ENCODE measurements around the gene RUFY1. TPM values are rescaled to one million over a fixed set of nuclear protein-coding genes. Genes with fewer than 3 reads are reported as not detected.
"Not testable (repeated sequence)": the region's sequence is repeated elsewhere in the genome, so short reads cannot be mapped to it uniquely, and the experiment has no call there.

RUFY1 gene, protein sequence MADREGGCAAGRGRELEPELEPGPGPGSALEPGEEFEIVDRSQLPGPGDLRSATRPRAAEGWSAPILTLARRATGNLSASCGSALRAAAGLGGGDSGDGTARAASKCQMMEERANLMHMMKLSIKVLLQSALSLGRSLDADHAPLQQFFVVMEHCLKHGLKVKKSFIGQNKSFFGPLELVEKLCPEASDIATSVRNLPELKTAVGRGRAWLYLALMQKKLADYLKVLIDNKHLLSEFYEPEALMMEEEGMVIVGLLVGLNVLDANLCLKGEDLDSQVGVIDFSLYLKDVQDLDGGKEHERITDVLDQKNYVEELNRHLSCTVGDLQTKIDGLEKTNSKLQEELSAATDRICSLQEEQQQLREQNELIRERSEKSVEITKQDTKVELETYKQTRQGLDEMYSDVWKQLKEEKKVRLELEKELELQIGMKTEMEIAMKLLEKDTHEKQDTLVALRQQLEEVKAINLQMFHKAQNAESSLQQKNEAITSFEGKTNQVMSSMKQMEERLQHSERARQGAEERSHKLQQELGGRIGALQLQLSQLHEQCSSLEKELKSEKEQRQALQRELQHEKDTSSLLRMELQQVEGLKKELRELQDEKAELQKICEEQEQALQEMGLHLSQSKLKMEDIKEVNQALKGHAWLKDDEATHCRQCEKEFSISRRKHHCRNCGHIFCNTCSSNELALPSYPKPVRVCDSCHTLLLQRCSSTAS
- 10 to 100 TPM; 37.7 to 98.5 (median 52.7) TPM for total RNA-seq

DNA sequence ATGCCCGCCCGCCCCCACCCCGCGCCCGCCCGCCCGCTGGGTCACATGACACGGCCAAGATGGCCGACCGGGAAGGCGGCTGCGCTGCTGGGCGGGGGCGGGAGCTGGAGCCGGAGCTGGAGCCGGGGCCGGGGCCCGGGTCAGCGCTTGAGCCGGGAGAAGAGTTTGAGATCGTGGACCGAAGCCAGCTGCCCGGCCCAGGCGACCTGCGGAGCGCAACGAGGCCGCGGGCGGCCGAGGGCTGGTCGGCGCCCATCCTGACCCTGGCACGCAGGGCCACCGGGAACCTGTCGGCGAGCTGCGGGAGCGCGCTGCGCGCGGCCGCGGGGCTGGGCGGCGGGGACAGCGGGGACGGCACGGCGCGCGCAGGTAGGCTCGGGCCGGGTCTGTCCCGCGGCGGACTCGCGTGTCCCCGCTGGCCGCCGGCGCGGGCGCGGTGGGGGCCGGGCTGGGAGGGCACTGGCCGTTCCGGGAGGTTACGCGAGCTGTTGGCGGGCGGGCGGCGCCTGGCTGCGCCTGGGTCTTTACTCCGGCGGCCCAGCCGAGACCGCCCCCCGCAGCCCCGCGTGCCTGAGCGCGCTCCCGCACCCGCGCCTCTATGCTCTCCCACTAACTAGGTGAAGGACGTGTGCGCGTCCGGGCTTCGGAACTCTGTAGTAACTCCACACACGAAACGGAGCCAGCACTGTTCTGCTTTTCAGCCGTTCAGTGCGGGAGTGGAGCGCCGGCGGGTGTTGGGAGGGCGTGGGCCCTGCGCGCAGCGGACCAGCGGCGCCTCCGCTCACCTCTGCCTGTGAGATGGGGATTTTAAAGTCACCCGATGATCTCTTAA lies at the start of gene RUFY1:
Gene RUFY1 (plus strand): TSS at position 44 of the 832 bp plus-strand sequence. CDS start 16 bp downstream, at position 60.
- Histone ChIP-seq H3K4me3 (peak within 1 kb of the TSS; percentile 82 to 94 (median 90)), H3K36me3 (no peaks in the 10 kb centered on the region), H3K27me3 (no peaks in the 10 kb centered on the region), H3K9me3 (no peaks in the 10 kb centered on the region), H3K4me1 (peaks cover 5 to 43% (median 15%) of the 10 kb centered on the region in 4 donors), H3K27ac (peak within 1 kb of the TSS; percentile 89 to 99 (median 98))
- WGBS, 2 donors (ENCODE audit: low coverage in 1 of 2): 1% methylated on average over 27 of the region's 109 CpGs; no CpG with 5 or more reads in 1 of the 2 donors
- DNase-seq: peak; percentile 87
- peak; percentile 91 to 95 (median 95) for TF ChIP-seq POLR2AphosphoS5 (IDR thresholded peaks at IDR 0.05)
- TF ChIP-seq, protein P1, sequence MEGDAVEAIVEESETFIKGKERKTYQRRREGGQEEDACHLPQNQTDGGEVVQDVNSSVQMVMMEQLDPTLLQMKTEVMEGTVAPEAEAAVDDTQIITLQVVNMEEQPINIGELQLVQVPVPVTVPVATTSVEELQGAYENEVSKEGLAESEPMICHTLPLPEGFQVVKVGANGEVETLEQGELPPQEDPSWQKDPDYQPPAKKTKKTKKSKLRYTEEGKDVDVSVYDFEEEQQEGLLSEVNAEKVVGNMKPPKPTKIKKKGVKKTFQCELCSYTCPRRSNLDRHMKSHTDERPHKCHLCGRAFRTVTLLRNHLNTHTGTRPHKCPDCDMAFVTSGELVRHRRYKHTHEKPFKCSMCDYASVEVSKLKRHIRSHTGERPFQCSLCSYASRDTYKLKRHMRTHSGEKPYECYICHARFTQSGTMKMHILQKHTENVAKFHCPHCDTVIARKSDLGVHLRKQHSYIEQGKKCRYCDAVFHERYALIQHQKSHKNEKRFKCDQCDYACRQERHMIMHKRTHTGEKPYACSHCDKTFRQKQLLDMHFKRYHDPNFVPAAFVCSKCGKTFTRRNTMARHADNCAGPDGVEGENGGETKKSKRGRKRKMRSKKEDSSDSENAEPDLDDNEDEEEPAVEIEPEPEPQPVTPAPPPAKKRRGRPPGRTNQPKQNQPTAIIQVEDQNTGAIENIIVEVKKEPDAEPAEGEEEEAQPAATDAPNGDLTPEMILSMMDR (IDR thresholded peaks at IDR 0.05): peak in 1 of 5 experiments; percentile 20
- no peak for TF ChIP-seq EP300 (IDR thresholded peaks at IDR 0.05; ENCODE audit: low read depth)
- peak; percentile 86 for TF ChIP-seq POLR2A (IDR thresholded peaks at IDR 0.05)
- intact Hi-C loops (cut with DNase I; ENCODE audit: low total_unique reads) (no loop called here), in situ Hi-C loops (cut with MboI; ENCODE audit: low pct_ligation_motif_present in 1 of 4, low pct_unique_long_range_greater_than_20kb in 1 of 4, low sequenced_read_pairs in 3 of 4) (no loop called here)

GRCh38 chr5:179501997-179502396 lies 48.4 kb upstream of the RUFY1 start:
- in situ Hi-C loops (cut with MboI; ENCODE audit: low pct_ligation_motif_present in 1 of 4, low pct_unique_long_range_greater_than_20kb in 1 of 4, low sequenced_read_pairs in 3 of 4); H3K27ac ChIP-seq: not testable (repeated sequence)
- WGBS, 2 donors (ENCODE audit: low coverage in 1 of 2): no CpG with 5 or more reads among the region's 11 CpGs

GRCh38 chr5:179502420-179502819 lies 47.9 kb upstream of the RUFY1 start:
- H3K4me1 ChIP-seq; DNase-seq; H3K9me3 ChIP-seq; H3K27me3 ChIP-seq; in situ Hi-C loops (cut with MboI; ENCODE audit: low pct_ligation_motif_present in 1 of 4, low pct_unique_long_range_greater_than_20kb in 1 of 4, low sequenced_read_pairs in 3 of 4); H3K36me3 ChIP-seq; intact Hi-C loops (cut with DNase I; ENCODE audit: low total_unique reads); H3K27ac ChIP-seq; H3K4me3 ChIP-seq: not testable (repeated sequence)
- 93 to 96% methylated on average over 3 to 4 of the region's 8 CpGs for WGBS, 2 donors (ENCODE audit: low coverage in 1 of 2)

More at GRCh38 chr5:179501997-179502396, 48.4 kb upstream of the RUFY1 start:
- DNase-seq; intact Hi-C loops (cut with DNase I; ENCODE audit: low total_unique reads); H3K4me1 ChIP-seq; H3K9me3 ChIP-seq; H3K27me3 ChIP-seq; H3K4me3 ChIP-seq; H3K36me3 ChIP-seq: not testable (repeated sequence)

- no peak for DNase-seq
- Histone ChIP-seq H3K36me3 (no peaks in the 10 kb centered on the region), H3K4me3 (no peak overlapping the region), H3K4me1 (no peaks in the 10 kb centered on the region), H3K27ac (no peak overlapping the region), H3K9me3 (no peaks in the 10 kb centered on the region), H3K27me3 (no peaks in the 10 kb centered on the region)
- TF ChIP-seq POLR2A (IDR thresholded peaks at IDR 0.05) (no peak), POLR2AphosphoS5 (IDR thresholded peaks at IDR 0.05) (no peak), EP300 (IDR thresholded peaks at IDR 0.05; ENCODE audit: low read depth) (no peak)
- TF ChIP-seq, protein P1 (IDR thresholded peaks at IDR 0.05): no peak
- intact Hi-C loops (cut with DNase I; ENCODE audit: low total_unique reads) (no loop called here), in situ Hi-C loops (cut with MboI; ENCODE audit: low pct_ligation_motif_present in 1 of 4, low pct_unique_long_range_greater_than_20kb in 1 of 4, low sequenced_read_pairs in 3 of 4) (no loop called here)
- 50 to 58% methylated on average over 2 to 7 of the region's 7 CpGs for WGBS, 2 donors (ENCODE audit: low coverage in 1 of 2)
Observed at GRCh38 chr5:179504191-179504590, 46.2 kb upstream of the RUFY1 start.

All from transverse colon (tissue), 4 donors.